Prostate gland (tissue), 2 donors: Measurements from ENCODE around the gene HSD17B10. TPM values are rescaled to one million over a fixed set of nuclear protein-coding genes. Genes with fewer than 3 reads are reported as not detected.
"Not testable (repeated sequence)": the region's sequence is repeated elsewhere in the genome, so short reads cannot be mapped to it uniquely, and the experiment has no call there.

ENCODE experiments used
- DNase-seq: peaks from one replicate; pipeline ENCODE4 v3.0.0-alpha.2; 2019; ENCODE audit warnings: low spot score
- H3K27ac ChIP-seq, 2 donors: fragments of 200-600 bp; sonication (generic); 2 replicates each; pipeline ENCODE4 v1.5.1; 2017 to 2019
- H3K27me3 ChIP-seq: fragments of 200-600 bp; sonication (generic); replicated peaks from 2 replicates; pipeline ENCODE4 v1.5.1; 2019; ENCODE audit not compliant: insufficient read depth
- H3K36me3 ChIP-seq, 2 donors: fragments of 200-600 bp; sonication (generic); 1 replicate in 1 of 2; 2 replicates in 1 of 2; pipeline versions ENCODE4 v1.5.1 to v1.8.1; 2017 to 2019
- H3K4me1 ChIP-seq: fragments of 200-600 bp; sonication (generic); replicated peaks from 2 replicates; pipeline ENCODE4 v1.5.1; 2019
- H3K4me3 ChIP-seq, 2 donors: fragments of 200-600 bp; sonication (generic); 2 replicates each; pipeline ENCODE4 v1.5.1; 2017 to 2019
- H3K9me3 ChIP-seq: fragments of 200-600 bp; sonication (generic); 2 replicates; pipeline ENCODE4 v1.5.1; 2017
- CTCF ChIP-seq, 4 experiments: fragments of 200-600 bp in 2 of 4; fragments of 450-650 bp in 2 of 4; sonication (generic) in 2 of 4; IDR thresholded peaks; 1 replicate in 3 of 4; 2 replicates in 1 of 4; pipeline ENCODE4 v1.5.1; 2016 to 2019; ENCODE audit warnings: antibody characterized with exemption in 4 of 4, mild to moderate bottlenecking in 2 of 4, moderate library complexity in 2 of 4
- POLR2A ChIP-seq: fragments of 450-650 bp; IDR thresholded peaks from one replicate; pipeline ENCODE4 v1.6.1; 2016; ENCODE audit warnings: antibody characterized with exemption, mild to moderate bottlenecking
- POLR2AphosphoS5 ChIP-seq: sonication (generic); formaldehyde crosslinking; IDR thresholded peaks from one replicate; pipeline ENCODE4 v1.6.1; 2017; ENCODE audit warnings: antibody characterized with exemption
- WGBS: methylation state at CpG from one replicate; pipeline ENCODE4 v1.1.5; 2018; 5-methylcytosine and 5-hydroxymethylcytosine counted together
- intact Hi-C: fragments of 100-400 bp; cut with DNase I; formaldehyde crosslinking; loops from one replicate; pipeline ENCODE4 v1.14.2; 2022
- total RNA-seq, 2 donors: library from RNA; depleted of rRNA; stranded (reverse); fragments of >200 nt; gene quantifications; one replicate each; pipeline ENCODE4 v1.1.0, GENCODE V29; 2016

The HSD17B10 gene
- total RNA-seq, 2 donors from 2014 or later, result 70.6 to 83.4 TPM

GRCh38 chrX:53479301-53479700 lies 45.1 kb upstream of the HSD17B10 start:
- TF ChIP-seq CTCF (IDR thresholded peaks at IDR 0.05), result no peak
- no peak for TF ChIP-seq POLR2AphosphoS5
- no peak for TF ChIP-seq POLR2A
- Histone ChIP-seq H3K27ac (no peak overlapping the region), H3K36me3 (no peaks in the 10 kb centered on the region), H3K27me3 (no peaks in the 10 kb centered on the region), H3K9me3 (no peaks in the 10 kb centered on the region), H3K4me3 (no peak overlapping the region), H3K4me1 (no peaks in the 10 kb centered on the region)
- intact Hi-C loops, result no loop called here
- 86% methylated on average over 5 of the region's 5 CpGs for WGBS
- DNase-seq, result no peak

- WGBS, result 36% methylated on average over 2 of the region's 2 CpGs
- no peak overlapping the region for H3K27ac ChIP-seq
- no peaks in the 10 kb centered on the region for H3K36me3 ChIP-seq
- no peak for TF ChIP-seq CTCF (IDR thresholded peaks at IDR 0.05)
- no peak for TF ChIP-seq POLR2A
- TF ChIP-seq POLR2AphosphoS5, result no peak
- no peaks in the 10 kb centered on the region for H3K4me1 ChIP-seq
- H3K4me3 ChIP-seq, result no peak overlapping the region
- H3K9me3 ChIP-seq, result no peaks in the 10 kb centered on the region
- no peaks in the 10 kb centered on the region for H3K27me3 ChIP-seq
- intact Hi-C loops, result no loop called here
- no peak for DNase-seq
Observed at GRCh38 chrX:53476371-53476770, 42.2 kb upstream of the HSD17B10 start.

- 81% methylated on average over 2 of the region's 2 CpGs for WGBS
- Histone ChIP-seq H3K27me3 (no peaks in the 10 kb centered on the region), H3K4me1 (no peaks in the 10 kb centered on the region), H3K9me3 (no peaks in the 10 kb centered on the region), H3K4me3 (no peak overlapping the region), H3K36me3 (no peaks in the 10 kb centered on the region), H3K27ac (no peak overlapping the region)
- TF ChIP-seq POLR2AphosphoS5, result no peak
- TF ChIP-seq CTCF (IDR thresholded peaks at IDR 0.05), result no peak
- no peak for TF ChIP-seq POLR2A
- no peak for DNase-seq
- intact Hi-C loops, result no loop called here
Observed at GRCh38 chrX:53474707-53475106, 40.5 kb upstream of the HSD17B10 start.

GRCh38 chrX:53471346-53471745 lies 37.2 kb upstream of the HSD17B10 start:
- no peak overlapping the region for H3K27ac ChIP-seq
- no peaks in the 10 kb centered on the region for H3K9me3 ChIP-seq
- no peak for DNase-seq
- no peak overlapping the region for H3K4me3 ChIP-seq
- TF ChIP-seq POLR2A, result no peak
- no peak for TF ChIP-seq POLR2AphosphoS5
- no peak for TF ChIP-seq CTCF (IDR thresholded peaks at IDR 0.05)
- H3K36me3 ChIP-seq, result no peaks in the 10 kb centered on the region
- intact Hi-C loops, result no loop called here
- H3K4me1 ChIP-seq, result no peaks in the 10 kb centered on the region
- H3K27me3 ChIP-seq, result no peaks in the 10 kb centered on the region
- WGBS, result 81% methylated on average over 3 of the region's 3 CpGs

GRCh38 chrX:53468659-53469058 lies 34.5 kb upstream of the HSD17B10 start:
- H3K27ac ChIP-seq, H3K4me1 ChIP-seq, H3K27me3 ChIP-seq, H3K4me3 ChIP-seq, H3K9me3 ChIP-seq, intact Hi-C loops, DNase-seq, H3K36me3 ChIP-seq: not testable (repeated sequence)
- 96% methylated on average over 3 of the region's 3 CpGs for WGBS
